Neural progenitor cell (in vitro differentiated cells): ENCODE results near the gene CHST15.

Experiments
- EZH2 ChIP-seq: fragments of 200-600 bp; sonication (generic); IDR thresholded peaks from 2 replicates; pipeline ENCODE4 v1.6.1; 2017; ENCODE audit warnings: antibody characterized with exemption, mild to moderate bottlenecking, moderate library complexity
- EZH2phosphoT487 ChIP-seq: fragments of 200-600 bp; sonication (generic); IDR thresholded peaks from 2 replicates; pipeline ENCODE4 v1.6.1; 2017; ENCODE audit warnings: antibody characterized with exemption
- TF ChIP-seq, protein P1 (sequence below): fragments of 200-600 bp; sonication (generic); IDR thresholded peaks from 2 replicates; pipeline ENCODE4 v1.5.1; 2017; ENCODE audit warnings: antibody characterized with exemption, mild to moderate bottlenecking

DNA sequence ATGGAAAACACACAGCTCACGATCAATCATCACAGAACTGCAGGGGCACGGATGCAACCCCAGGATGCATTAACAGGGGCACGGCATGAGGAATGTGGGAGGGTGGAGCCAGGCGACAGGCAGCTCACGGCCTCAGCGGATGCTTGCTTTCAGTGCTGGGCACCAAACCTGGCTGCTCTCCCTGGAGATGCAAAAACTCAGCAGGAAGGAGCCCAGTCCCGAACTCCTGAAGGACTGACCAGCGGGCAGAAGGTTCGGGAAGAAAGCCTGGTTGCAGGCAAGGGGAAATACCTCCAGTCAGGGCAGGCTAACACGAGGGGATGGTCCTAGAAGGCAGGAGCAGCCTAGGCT is 66.8 kb downstream of the CHST15 start:
- TF ChIP-seq, protein P1, sequence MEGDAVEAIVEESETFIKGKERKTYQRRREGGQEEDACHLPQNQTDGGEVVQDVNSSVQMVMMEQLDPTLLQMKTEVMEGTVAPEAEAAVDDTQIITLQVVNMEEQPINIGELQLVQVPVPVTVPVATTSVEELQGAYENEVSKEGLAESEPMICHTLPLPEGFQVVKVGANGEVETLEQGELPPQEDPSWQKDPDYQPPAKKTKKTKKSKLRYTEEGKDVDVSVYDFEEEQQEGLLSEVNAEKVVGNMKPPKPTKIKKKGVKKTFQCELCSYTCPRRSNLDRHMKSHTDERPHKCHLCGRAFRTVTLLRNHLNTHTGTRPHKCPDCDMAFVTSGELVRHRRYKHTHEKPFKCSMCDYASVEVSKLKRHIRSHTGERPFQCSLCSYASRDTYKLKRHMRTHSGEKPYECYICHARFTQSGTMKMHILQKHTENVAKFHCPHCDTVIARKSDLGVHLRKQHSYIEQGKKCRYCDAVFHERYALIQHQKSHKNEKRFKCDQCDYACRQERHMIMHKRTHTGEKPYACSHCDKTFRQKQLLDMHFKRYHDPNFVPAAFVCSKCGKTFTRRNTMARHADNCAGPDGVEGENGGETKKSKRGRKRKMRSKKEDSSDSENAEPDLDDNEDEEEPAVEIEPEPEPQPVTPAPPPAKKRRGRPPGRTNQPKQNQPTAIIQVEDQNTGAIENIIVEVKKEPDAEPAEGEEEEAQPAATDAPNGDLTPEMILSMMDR: no peak
- TF ChIP-seq EZH2: no peak
- TF ChIP-seq EZH2phosphoT487: no peak
